Activated T-helper 2 cell treated with anti-CD3 and anti-CD28 coated beads, Interferon-gamma antibody, Interleukin-2, Interleukin-4, amounts not matched to agents 10 μg/mL and 5 μg/mL and 100 μg/mL, durations not matched to agents 14 hours and 24 hours and 36 hours (primary cell): ENCODE data around the gene PCDH9. TPM values are rescaled to one million over a fixed set of nuclear protein-coding genes. Genes with fewer than 3 reads are reported as not detected.

Source experiments
- DNase-seq: peaks from one replicate; pipeline ENCODE4 v3.0.0; 2021; ENCODE audit warnings: low spot score
- H3K27ac Mint-ChIP-seq: one replicate; pipeline ENCODE4 v1.8.0; 2021; ENCODE audit warnings: mixed read lengths
- H3K27me3 Mint-ChIP-seq: one replicate; pipeline ENCODE4 v1.8.0; 2021; ENCODE audit warnings: low read depth, mixed read lengths
- H3K36me3 Mint-ChIP-seq: one replicate; pipeline ENCODE4 v1.8.0; 2021; ENCODE audit warnings: low read depth, mixed read lengths
- H3K4me1 Mint-ChIP-seq: one replicate; pipeline ENCODE4 v1.8.0; 2021; ENCODE audit warnings: low read depth, mixed read lengths
- H3K4me3 Mint-ChIP-seq: one replicate; pipeline ENCODE4 v1.8.0; 2021; ENCODE audit warnings: low read depth, mild to moderate bottlenecking, moderate library complexity, mixed read lengths
- H3K9me3 Mint-ChIP-seq: one replicate; pipeline ENCODE4 v1.8.0; 2021; ENCODE audit warnings: mixed read lengths
- intact Hi-C: fragments of 100-400 bp; cut with micrococcal nuclease; formaldehyde crosslinking; loops from one replicate; pipeline ENCODE4 v1.15.1; 2023
- total RNA-seq: library from RNA; stranded (reverse); gene quantifications from 2 replicates; pipeline ENCODE4 v1.2.3, GENCODE V29; 2022

Gene PCDH9
- total RNA-seq, 1 donor from 2014 or later: 0.18 TPM

GRCh38 chr13:66821551-66821950, 408.6 kb downstream of the PCDH9 start:
- Mint-ChIP-seq H3K4me3 (no peak overlapping the region), H3K27ac (no peak overlapping the region), H3K27me3 (no peaks in the 10 kb centered on the region), H3K36me3 (no peaks in the 10 kb centered on the region), H3K4me1 (no peaks in the 10 kb centered on the region), H3K9me3 (no peaks in the 10 kb centered on the region)
- no peak for DNase-seq
- intact Hi-C loops: no loop called here

- no peaks in the 10 kb centered on the region for H3K36me3 Mint-ChIP-seq
- no peaks in the 10 kb centered on the region for H3K4me1 Mint-ChIP-seq
- no peak overlapping the region for H3K4me3 Mint-ChIP-seq
- peaks cover 6% of the 10 kb centered on the region for H3K9me3 Mint-ChIP-seq
- no peak overlapping the region for H3K27ac Mint-ChIP-seq
- intact Hi-C loops: no loop called here
- no peaks in the 10 kb centered on the region for H3K27me3 Mint-ChIP-seq
- DNase-seq: no peak
Measured at GRCh38 chr13:66811455-66811854, 418.7 kb downstream of the PCDH9 start.

GRCh38 chr13:66809485-66809884, 420.7 kb downstream of the PCDH9 start:
- no peak overlapping the region for H3K27ac Mint-ChIP-seq
- H3K4me1 Mint-ChIP-seq: no peaks in the 10 kb centered on the region

DNA sequence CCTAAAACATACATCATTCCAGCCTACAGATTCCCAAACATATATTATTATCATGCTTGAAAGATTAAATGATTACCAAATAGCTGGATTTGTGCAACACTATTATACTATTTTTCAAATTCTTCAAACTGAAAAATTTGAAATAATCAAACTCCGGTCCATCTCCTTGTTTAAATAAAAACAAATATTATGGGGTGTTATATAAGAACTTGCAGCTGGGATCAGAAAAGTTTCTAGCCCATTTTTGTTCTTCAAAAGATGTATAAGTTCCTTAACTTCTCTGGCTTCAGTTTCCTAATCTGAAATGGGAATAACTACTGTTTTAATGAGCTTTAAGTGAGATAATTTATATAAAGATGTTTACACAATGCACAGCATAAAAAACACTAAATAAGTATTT, 422.9 kb downstream of the PCDH9 start:
- no peak overlapping the region for H3K4me3 Mint-ChIP-seq
- no peaks in the 10 kb centered on the region for H3K36me3 Mint-ChIP-seq
- intact Hi-C loops: no loop called here
- H3K27me3 Mint-ChIP-seq: no peaks in the 10 kb centered on the region
- no peak overlapping the region for H3K27ac Mint-ChIP-seq
- peaks cover 4% of the 10 kb centered on the region for H3K9me3 Mint-ChIP-seq
- DNase-seq: no peak
- no peaks in the 10 kb centered on the region for H3K4me1 Mint-ChIP-seq

More at GRCh38 chr13:66809485-66809884, 420.7 kb downstream of the PCDH9 start:
- DNase-seq: no peak
- Mint-ChIP-seq H3K4me3 (no peak overlapping the region), H3K9me3 (peaks cover 6% of the 10 kb centered on the region), H3K27me3 (no peaks in the 10 kb centered on the region), H3K36me3 (no peaks in the 10 kb centered on the region)
- intact Hi-C loops: no loop called here

GRCh38 chr13:66805657-66806056, 424.5 kb downstream of the PCDH9 start:
- no peaks in the 10 kb centered on the region for H3K36me3 Mint-ChIP-seq
- no peaks in the 10 kb centered on the region for H3K9me3 Mint-ChIP-seq
- H3K4me1 Mint-ChIP-seq: no peaks in the 10 kb centered on the region
- no peaks in the 10 kb centered on the region for H3K27me3 Mint-ChIP-seq
- H3K4me3 Mint-ChIP-seq: no peak overlapping the region
- no peak overlapping the region for H3K27ac Mint-ChIP-seq
- intact Hi-C loops: no loop called here
- DNase-seq: no peak

DNA sequence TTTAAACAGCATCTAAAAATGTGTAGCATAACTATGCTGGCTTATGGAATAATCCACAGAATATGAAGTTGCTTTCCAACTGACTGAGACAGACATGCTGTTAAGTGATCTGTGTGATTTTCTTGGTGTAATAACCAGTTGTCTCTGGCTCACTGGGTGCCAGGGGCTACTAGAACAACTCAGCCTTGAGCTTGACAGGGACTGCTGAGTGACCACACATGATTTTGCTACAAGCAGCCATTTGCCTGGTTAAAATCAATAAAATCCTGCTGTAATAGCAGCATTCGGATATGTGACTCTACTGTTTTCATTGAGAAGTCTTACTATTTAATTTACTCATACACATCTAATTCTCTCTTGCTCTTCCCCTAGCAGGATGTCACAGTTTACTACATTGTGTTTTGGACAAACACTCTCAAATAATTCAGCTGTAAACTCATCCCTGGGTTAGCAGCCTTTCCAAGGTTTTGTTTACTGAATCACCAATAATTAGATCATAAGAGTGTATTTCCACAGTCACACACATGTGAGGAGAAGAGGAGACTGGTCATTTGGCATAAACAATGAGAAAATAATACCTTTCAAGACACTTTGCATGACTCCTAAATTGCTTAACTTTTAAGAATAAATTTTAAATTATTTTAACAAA, 426.2 kb downstream of the PCDH9 start:
- Mint-ChIP-seq H3K27me3 (no peaks in the 10 kb centered on the region), H3K36me3 (no peaks in the 10 kb centered on the region), H3K9me3 (no peaks in the 10 kb centered on the region), H3K4me3 (no peak overlapping the region), H3K4me1 (no peaks in the 10 kb centered on the region), H3K27ac (no peak overlapping the region)
- no peak for DNase-seq
- intact Hi-C loops: no loop called here

- H3K9me3 Mint-ChIP-seq: no peaks in the 10 kb centered on the region
- H3K27ac Mint-ChIP-seq: no peak overlapping the region
- no peak for DNase-seq
- H3K36me3 Mint-ChIP-seq: no peaks in the 10 kb centered on the region
- no peaks in the 10 kb centered on the region for H3K27me3 Mint-ChIP-seq
- no peak overlapping the region for H3K4me3 Mint-ChIP-seq
- no peaks in the 10 kb centered on the region for H3K4me1 Mint-ChIP-seq
- intact Hi-C loops: no loop called here
Measured at GRCh38 chr13:66803013-66803807, 426.9 kb downstream of the PCDH9 start.

- H3K36me3 Mint-ChIP-seq: no peaks in the 10 kb centered on the region
- H3K4me3 Mint-ChIP-seq: no peak overlapping the region
- DNase-seq: no peak
- H3K27me3 Mint-ChIP-seq: no peaks in the 10 kb centered on the region
- H3K9me3 Mint-ChIP-seq: no peaks in the 10 kb centered on the region
- intact Hi-C loops: no loop called here
- no peak overlapping the region for H3K27ac Mint-ChIP-seq
- H3K4me1 Mint-ChIP-seq: no peaks in the 10 kb centered on the region
Measured at GRCh38 chr13:66795636-66796035, 434.5 kb downstream of the PCDH9 start.

DNA sequence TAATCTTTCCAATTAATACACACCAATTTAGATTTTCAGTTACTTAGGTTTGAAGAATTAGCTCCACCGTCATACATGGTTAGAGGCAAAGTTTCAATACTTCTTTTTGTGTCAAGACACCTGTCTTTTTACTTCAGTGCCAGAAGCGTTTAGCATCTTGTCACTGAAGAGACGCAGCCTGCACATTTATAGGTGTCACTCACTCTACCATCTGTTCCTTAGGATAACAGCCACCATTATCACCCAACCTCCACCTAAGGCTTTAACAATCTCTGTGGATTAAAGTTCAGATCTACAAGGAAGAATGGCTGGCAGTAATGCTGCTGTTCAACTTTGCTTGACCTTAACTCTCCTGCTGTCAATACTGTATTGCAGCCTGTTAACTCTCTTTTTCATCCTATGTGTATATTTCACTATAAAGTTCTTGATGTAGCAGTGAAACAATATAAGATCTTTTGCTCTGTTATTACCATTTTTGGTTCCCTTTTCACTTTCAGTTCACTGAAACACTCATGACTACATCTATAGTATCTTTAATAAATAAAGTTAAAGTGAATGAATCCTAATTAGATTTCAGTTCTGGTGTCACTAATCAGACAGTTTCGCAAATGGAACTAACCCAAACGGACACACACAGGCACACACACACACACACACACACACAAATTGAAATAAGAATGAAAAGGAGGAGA, 435.6 kb downstream of the PCDH9 start:
- H3K4me3 Mint-ChIP-seq: no peak overlapping the region
- H3K27ac Mint-ChIP-seq: no peak overlapping the region
- H3K4me1 Mint-ChIP-seq: no peaks in the 10 kb centered on the region
- no peaks in the 10 kb centered on the region for H3K36me3 Mint-ChIP-seq
- DNase-seq: no peak
- no peaks in the 10 kb centered on the region for H3K27me3 Mint-ChIP-seq
- intact Hi-C loops: no loop called here
- no peaks in the 10 kb centered on the region for H3K9me3 Mint-ChIP-seq

GRCh38 chr13:66790861-66791260, 439.3 kb downstream of the PCDH9 start:
- Mint-ChIP-seq H3K27me3 (no peaks in the 10 kb centered on the region), H3K9me3 (no peaks in the 10 kb centered on the region), H3K4me3 (no peak overlapping the region), H3K4me1 (no peaks in the 10 kb centered on the region), H3K27ac (no peak overlapping the region), H3K36me3 (no peaks in the 10 kb centered on the region)
- DNase-seq: no peak
- intact Hi-C loops: no loop called here

- H3K4me1 Mint-ChIP-seq: no peaks in the 10 kb centered on the region
- intact Hi-C loops: no loop called here
- H3K9me3 Mint-ChIP-seq: peaks cover 4% of the 10 kb centered on the region
- H3K36me3 Mint-ChIP-seq: no peaks in the 10 kb centered on the region
- no peak overlapping the region for H3K27ac Mint-ChIP-seq
- H3K27me3 Mint-ChIP-seq: no peaks in the 10 kb centered on the region
- DNase-seq: no peak
- no peak overlapping the region for H3K4me3 Mint-ChIP-seq
Measured at GRCh38 chr13:66781241-66781640, 448.9 kb downstream of the PCDH9 start.

GRCh38 chr13:66780814-66781213, 449.3 kb downstream of the PCDH9 start:
- intact Hi-C loops: no loop called here

DNA sequence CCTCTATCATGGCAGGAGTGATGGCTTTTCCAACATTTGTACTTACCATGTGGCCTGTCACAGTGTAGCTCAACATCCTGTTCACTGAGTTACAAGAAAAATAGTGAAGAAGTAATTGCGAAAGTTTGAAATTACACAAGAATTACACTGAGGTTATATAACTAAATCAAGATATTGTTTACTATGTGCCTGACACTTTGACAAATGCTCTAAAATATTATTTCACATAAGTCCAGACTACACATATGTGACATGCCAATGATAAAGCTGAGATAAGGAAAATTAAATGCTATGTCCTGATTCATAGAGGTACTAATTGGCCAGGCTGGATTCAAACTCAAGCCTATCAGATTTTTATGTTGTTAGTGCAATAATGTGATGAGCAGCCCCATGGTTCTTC, 451.7 kb downstream of the PCDH9 start:
- no peak overlapping the region for H3K4me3 Mint-ChIP-seq
- H3K27me3 Mint-ChIP-seq: no peaks in the 10 kb centered on the region
- no peaks in the 10 kb centered on the region for H3K4me1 Mint-ChIP-seq
- H3K27ac Mint-ChIP-seq: no peak overlapping the region
- DNase-seq: no peak
- intact Hi-C loops: no loop called here
- no peaks in the 10 kb centered on the region for H3K36me3 Mint-ChIP-seq
- peaks cover 4% of the 10 kb centered on the region for H3K9me3 Mint-ChIP-seq

More at GRCh38 chr13:66780814-66781213, 449.3 kb downstream of the PCDH9 start:
- Mint-ChIP-seq H3K9me3 (peaks cover 4% of the 10 kb centered on the region), H3K4me3 (no peak overlapping the region), H3K27me3 (no peaks in the 10 kb centered on the region), H3K4me1 (no peaks in the 10 kb centered on the region), H3K27ac (no peak overlapping the region), H3K36me3 (no peaks in the 10 kb centered on the region)
- no peak for DNase-seq
